Kidney capillary endothelial cell (primary cell): ENCODE data around the gene DUSP28.
"Not testable (repeated sequence)": the region's sequence is repeated elsewhere in the genome, so short reads cannot be mapped to it uniquely, and the experiment has no call there.

Experiments
- DNase-seq: peaks from one replicate; pipeline ENCODE4 v3.0.0-alpha.2; 2018; ENCODE audit warnings: low spot score

The DUSP28 gene, protein sequence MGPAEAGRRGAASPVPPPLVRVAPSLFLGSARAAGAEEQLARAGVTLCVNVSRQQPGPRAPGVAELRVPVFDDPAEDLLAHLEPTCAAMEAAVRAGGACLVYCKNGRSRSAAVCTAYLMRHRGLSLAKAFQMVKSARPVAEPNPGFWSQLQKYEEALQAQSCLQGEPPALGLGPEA

DNA sequence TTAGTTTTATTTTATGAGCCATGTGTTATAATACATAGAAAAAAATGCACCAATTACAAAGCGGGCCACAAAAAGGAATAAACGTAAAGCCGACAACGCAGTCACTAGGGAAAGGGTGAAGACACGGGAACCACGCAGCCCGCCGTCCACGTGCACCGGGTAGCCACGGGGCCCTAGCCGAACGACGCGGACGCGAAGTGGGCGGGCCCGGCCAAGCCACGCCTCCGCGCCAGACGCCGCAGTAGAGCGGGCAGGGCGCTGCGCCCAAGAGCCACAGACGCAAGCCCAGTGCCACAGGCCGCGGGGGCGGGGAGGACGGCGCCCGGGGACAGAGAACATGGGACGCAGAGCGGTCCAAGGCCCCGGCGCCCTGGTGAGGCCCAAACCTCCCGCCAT is at the start of gene DUSP28:
Gene DUSP28 (plus strand): TSS at position 274 of the 396 bp plus-strand sequence. CDS start 328 bp downstream, outside the sequence.
- peak; percentile 72 for DNase-seq

DNA sequence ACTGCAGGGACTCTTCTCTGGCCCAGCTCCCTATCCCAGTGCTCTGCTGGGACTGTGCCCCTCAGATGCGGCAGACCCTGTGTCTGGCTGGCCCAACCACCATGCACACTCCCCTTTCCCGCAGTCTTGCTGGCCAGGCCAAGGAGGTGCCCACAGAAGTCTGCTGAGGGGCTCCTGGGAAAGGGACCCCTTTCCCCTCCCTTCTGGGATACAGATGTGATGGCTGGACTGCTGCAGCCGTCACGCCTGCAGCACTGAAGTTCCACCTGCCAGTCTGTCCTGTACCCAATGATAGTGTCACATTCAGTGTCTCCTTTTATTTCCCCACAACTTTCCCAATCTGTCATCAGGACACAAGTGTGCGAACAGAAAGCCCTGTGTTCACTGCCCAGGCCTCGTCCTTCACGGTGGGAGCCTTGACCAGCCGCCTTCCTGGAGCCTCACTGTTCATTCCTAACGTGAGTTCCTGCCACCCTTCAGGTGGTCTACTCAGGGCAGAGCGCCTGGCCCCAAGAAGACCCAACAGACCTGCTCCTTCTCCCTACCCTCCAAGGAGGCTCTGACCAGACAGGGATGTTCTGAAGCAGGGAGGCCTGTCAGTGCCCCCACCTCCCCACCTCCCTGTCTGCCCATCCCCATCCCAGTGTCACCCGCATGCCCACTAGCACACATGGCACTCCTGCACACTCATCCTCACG is 49.5 kb upstream of the DUSP28 start:
- DNase-seq, result no peak

DNA sequence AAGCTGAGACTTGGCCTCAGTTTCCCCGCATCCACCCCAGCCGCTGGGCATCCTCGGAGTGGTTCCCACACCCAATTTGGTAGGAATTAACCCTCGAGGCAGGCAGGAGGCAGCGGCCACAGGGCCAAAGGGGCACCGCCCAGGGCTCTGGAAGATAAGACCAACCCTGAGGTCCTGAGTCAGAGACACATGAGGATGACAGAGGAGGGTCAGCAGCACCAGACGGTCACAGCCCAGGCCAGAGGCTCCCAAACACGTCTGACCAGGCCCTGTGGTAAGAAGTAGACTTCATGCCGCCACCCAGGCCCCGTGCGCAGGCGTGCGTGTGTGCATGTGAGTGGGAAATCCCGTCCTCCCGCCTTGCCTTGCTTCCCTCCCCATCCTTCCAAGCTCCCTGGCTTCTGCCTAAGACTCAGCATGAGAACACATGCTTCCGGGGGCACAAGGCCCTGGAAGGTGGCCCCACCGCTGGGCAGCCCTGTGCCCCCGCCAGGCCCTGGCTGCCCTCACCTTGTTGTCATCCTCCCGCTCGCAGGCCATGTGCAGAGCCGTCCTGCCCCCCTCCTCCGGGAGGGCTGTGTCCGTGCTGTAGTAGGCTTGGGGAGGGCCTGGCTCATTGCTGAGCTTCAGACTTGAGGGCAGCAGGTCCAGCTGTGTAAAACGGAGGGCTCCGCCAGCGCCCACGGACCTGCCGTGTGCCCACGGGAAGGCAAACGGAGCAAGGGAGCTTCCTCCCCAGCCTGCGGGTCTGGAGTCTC is 48.6 kb upstream of the DUSP28 start:
- DNase-seq, result no peak

DNA sequence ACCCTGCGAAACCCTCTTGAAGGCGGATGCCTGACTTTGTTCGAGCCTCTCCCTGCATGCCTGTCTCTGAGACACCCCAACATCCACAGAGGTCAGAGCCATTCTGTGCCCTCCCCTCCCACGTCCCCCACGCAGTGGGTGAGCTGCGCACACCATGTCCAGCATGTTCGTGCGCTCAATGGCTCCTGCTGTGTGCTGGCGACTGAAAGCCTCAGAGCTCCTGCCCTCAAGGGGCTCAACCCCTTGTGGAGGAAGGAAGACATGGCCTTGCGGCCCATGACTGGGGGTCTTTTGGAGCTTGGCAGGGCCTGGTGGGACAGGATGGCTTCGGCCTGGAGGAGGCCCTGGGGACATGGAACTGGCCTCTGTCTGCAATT is 48.1 kb upstream of the DUSP28 start:
- DNase-seq, result no peak

DNA sequence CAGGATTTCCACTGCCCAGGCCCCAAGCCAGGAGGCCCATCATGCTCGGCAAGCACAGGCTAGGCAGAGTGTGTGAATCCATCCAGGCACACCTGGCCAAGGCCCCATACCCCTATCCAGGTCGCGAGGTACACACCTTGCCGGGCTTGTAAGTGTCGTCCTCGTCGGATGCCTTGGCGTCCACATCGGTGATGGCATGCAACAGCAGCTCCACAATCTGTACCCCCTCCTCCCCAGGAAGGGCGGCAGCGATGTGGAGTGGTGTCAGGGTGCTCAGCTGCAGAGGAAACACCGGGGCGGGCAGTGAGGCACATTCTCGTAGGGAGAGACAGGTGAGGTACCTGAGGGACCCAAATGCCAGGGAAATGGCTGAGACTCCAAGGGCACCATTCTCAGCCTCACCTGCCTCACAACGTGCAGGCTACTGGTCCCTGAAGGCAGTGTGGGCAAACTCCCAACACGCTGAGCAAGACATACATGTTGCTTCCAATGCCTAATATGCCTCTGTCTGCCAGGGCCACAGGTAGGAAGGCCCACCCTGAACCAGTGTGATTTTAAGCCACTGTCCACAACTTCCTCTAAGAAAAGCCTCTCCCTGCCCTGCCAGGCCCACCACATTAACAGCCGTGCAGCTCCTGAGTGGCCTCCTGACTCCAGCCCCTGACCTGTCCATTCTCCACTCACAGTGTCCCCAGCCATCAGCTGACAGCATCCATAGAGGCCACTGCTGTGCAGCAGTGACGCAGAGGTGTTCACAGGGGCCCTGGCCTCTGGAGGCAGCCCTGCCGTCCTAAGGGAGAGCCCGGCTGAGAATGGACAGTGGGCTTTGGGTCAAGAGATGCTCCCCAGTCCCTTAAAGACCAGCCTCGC is 47.3 kb upstream of the DUSP28 start:
- no peak for DNase-seq

DNA sequence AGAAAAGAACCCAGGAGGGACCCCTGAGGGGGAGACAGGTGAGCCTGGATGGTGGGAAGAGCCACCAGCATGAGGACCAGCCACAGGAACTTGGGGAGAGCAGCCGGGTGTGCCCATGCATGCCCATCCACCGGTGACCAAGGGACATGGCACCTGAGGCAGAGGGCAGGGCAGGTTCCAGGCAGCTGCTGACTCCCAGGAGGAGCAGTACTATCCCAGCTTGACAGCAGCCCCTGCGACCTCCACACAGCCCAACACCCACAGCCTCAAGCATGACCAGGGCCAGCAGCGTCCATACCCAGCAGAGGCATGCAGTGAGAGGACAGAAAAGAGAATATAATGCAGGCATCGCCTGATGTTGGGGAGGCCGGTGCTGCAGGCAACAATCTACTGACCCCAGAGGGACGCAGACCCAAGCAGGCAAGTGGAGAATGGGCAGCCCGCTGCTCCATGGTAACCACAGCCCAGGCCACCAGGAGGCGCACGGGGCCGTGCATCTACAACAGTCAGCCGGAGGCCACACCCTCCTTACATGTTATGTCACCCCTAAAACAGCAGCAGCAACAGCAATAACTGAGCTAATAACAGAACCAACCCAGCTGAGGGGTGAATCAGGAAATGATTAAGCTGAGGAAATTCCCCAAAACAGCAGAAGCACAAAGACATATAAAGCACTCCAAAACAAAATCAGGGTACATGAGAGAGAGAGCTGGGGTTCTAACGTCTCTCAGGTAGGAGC is 46.4 kb upstream of the DUSP28 start:
- DNase-seq, result peak; percentile 62

DNA sequence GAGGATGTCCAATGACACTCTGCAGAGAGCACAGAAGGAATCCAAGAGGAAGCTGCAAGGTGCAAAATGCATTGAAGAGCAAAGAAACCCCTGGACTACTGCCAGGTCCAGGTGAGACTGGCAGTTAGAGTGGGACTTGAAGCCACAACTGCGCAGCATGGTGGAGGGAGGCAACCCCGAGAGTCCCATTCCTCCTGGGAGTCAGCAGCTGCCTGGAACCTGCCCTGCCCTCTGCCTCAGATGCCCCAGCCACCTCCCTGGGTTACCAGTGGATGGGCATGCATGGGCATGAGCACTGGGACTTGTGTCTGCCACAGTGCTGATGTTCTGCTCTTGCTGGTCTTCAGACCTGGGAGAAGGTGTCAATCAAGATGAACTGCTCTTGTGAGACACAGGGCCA is 45.5 kb upstream of the DUSP28 start:
- DNase-seq, result no peak

DNA sequence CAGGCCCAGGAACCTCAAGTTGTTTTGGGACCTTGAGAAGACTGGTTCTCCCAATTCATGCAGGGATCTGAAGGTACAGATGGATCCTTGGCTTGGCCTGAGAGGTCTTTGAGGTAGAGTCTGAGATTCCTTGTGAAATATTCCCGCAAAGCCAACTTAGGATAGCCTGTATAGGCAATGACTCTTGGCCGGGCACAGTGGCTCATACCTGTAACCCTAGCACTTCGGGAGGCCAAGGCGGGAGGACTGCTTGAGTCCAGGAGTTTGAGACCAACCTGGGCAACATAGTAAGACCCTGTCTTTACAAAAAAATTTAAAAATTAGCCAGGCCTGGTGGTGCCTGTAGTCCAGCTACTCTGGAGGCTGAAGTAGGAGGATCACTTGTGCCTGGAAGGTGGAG is 42.8 kb upstream of the DUSP28 start:
- no peak for DNase-seq

DNA sequence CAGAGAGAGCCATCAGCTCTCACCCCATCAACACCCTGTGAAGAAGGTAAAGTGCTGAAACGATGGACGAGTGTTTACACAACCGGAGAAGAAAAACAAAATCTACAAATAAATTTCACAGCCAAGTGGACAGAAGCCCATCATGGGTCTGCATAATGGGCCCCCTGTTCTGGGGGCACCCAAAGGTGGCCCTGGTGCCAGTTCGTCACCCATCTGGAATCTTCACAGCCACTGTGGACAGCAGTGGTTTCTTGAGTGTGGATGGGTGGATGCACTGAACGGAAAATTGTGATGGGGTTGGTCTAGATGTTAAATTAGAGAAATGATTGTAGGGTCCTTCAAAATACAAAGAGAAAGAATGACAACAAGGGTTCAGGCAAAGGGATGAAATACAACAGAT is 41.2 kb upstream of the DUSP28 start:
- no peak for DNase-seq

DNA sequence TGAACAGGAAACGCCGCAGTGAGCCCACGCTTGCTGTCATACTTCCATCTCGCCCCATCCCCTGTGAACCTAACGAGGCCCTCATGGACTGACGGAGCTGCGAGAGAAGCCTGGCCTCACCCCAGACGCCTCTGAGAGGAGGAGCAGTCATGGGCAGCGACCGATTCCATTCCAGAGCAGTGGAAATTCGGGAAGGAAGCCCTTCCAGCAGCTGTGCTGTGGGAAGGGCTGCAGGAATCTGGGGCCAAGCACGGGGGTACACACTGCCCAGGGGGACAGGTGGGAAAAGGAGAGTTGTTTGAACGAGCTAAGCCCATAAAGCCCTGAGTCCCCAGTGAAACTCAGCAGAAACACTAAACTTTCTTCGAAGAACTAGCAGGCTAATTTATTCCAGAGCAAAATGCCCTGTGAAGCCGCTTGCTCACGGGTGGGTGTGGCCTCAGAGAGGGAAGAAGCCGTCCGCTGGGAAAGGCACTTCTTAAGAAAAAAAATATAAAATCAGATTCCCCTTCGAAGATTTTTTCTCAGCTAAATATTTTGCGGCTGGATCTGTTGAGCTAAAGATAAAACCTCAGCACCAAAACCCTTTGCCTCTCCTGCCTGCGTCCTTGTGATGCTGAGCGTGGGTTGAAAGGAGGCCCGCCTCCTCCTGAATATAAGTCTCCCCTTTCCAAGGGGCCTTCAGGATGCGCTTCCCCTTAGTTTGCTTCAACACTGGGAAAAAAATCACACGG is 40.6 kb upstream of the DUSP28 start:
- no peak for DNase-seq

DNA sequence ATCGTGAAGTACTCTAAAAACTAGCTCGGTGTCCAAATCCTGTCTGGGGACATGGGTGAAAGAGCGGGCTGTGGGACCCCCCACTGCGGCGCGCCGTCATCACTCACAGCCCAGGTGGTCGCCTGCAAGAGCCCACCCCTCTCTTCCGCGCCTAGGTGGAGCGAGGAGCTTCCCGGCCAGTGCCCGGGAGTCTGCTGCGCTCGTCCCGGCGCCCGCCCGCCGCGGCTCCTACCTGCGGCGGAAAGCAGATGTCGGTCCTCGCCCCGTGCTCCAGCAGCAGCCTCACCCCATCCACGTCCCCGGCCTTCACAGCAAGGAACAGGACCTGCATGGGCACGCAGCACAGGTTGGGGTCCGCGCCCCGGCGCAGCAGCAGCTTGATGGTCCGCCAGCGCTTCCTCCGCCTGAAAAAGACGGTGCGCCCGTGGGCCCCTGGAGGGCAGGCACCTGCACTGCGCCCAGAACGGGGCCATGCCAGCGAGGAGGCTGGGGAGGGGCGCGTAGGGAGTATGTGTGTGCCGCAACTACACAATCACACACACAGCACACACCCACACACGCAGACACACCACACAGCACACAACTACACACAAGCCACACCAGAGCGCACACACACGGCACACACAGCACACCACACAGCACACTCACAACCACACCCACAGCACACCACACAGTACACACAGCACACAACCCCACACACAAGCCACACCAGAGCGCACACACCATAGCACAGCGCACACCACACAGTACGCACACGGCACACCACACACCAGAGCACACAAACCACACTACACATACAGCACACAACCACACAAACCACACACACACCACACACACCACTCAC is 39.8 kb upstream of the DUSP28 start:
- no peak for DNase-seq

DNA sequence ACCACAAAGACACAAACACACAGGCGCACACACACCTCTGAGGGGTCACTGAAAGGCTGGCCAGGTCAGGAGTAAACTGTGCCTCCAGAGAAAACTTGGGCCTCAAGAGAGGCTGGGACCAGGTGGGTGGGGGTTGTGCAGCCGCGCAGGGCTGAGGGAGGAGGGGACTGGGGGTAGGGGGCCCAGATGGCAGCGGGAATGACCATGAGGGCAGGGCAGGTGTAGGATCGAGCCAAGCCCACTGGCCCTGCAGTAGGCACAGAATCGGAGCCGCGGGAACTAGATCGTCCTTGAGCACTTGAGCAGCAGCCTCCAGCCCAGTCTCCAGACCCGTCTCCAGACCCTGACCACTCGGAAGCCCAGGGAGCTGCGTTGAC is 39.2 kb upstream of the DUSP28 start:
- DNase-seq, result no peak

DNA sequence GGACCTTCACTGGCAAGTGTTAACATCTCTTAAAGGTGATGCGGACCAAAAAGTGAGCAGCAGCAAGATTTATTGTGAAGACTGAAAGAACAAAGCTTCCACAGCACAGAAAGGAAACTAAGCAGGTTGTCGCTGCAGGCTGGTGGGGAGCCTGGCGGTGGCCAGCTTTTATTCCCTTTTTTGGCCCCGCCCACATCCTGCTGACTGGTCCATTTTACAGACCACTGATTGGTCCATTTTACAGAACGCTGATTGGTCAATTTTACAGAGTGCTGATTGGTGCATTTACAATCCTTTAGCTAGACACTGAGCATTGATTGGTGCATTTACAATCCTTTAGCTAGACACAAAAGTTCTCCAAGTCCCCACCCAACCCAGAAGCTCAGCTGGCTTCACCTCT is 38.3 kb upstream of the DUSP28 start:
- not testable (repeated sequence) for DNase-seq

DNA sequence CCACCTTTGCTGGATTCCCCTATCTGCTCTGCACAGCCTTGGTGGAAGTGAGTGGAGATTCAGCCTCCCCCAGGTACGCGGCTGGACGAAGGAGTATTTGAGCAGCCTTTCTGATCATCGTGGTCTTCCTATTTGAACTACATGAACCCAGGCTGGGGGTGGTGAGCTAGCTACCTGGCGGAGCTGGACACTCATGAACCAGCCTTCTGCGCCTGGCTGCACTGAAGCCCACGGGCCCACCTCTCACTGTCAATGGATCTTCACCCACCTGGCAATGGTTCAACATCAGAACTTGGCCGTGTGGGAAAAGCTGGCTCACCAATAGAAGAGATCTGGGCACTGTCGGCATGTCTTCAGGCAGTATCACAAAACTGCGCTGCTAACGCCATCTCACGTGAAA is 37.8 kb upstream of the DUSP28 start:
- no peak for DNase-seq

DNA sequence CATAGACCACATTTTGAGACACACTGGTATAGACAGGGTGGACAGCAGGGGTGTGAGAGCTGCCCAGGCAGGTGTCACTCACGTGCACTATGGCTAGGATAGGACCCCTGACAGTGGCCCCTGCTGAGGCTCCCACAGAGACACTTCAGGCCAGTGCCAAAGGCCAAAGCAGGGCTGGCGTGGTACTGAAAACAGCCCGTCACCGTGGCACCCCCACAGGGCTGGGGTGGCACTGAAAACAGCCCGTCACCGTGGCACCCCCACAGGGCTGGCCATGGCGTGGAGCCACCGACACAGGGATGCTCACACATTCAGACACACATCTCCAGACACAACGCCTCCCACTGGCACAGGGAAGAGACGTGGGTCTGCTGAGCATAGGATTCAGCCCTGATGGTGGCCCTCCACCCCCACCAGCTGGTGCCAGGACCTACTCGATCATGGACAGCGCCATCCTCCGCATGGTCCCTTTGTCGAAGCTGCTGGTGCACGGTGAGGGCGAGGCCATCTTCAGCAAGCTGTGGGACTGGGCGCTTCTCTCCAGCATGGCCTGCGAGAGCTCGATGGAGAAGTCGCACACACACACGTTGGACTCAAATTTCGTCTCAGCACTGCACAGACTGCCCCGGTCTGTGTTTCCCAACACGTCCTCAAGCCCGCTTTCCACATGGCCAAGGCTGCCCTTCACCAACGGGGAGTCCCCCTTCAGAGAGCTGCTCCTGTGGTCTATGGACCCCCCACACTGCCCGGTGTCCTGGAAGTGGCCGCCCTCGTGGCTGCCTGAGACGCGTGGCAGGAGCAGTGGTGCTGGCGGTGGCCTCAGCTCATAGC is 36.5 kb upstream of the DUSP28 start:
- no peak for DNase-seq

DNA sequence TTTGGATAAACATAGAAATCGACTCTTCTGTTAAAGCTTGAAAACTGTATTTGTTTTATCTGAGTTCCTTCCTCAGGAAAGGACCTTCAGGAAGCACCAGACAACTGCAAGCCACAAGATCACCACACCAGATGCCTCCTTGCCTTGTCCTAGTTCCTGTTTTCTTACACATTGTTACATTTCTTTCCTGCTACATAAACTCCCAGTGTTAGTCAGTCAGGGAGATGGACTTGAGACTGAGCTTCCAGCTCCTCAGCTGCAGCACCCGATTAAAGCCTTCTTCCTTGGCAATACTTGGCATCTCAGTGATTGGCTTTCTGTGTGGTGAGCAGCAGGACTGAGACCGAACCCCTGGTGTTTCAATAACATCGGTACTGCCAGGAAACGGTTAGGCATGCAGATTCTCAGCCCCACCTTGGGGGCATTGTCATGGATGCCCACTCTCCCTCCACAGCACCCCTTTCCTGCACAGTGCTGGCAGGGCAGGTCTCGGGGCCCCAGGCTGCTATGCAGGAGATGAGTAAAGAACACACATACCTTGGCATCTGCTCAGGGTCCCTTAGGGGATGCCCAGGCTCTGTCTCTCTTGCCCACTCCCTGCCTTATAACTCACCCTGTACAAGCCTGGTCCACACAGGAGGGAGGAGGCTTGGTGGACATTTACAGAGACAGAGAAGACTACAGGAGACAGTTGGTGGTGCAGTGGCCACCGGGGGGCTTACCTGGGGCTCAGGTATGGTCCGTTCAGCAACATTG is 35.0 kb upstream of the DUSP28 start:
- no peak for DNase-seq

DNA sequence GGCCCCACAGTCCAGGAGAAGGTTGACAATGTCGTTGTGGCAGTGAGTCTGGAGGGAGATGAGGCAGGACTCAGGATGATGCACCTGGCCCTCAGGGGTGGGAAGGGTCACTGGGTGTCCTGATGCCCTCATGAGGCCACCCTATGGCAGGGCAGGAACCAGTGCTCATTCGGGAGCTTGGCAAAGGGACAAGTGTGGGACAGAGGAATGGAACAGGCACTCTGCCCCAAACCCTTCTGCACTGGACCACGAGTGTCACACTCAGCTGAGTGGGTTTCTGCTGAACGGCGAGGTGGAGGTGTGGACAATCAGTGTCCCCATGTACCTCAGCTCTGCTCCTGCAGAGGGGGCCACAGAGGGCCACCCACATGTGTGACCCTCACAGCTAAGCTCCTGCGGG is 34.4 kb upstream of the DUSP28 start:
- DNase-seq, result no peak

DNA sequence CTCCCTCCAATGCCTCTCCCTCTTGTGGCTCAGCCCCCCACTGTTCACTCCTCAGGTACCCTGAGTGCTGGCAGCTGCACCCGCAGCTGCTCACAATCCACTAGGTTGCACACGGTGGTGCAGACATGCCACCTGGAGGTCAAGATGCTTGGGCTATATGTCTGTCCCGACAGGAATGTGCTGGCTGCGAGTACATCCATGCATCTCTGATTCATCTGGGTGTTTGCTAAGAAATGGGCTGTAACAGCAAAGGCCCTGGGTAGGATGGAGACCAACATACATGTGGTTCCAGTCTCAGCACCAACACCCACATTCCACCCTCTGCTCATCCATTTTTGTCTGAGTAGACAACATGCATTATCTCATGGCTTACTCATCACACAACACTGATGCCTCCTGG is 33.6 kb upstream of the DUSP28 start:
- no peak for DNase-seq
